ENCODE data around the gene JAML.

JAML gene

DNA sequence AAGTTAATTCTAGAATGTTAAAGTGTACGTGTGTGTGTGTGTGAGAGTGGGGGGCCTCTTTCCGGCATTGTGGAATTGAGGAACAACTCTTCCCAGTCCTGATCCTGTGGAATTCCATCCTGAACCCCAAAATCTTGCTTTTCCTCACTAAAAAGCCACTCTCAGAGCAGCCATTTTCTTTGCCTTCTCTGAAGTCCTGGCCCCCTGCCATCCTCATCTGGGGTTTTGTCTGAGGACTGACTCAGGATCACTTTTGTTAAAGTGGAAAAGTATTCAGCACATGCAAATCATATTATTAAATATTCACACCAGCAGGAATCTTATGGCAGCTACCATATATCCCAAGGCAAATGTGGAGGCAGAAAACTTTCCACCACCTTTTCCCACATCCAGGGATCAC is 76.0 kb downstream of the JAML start:
- TF ChIP-seq, protein P1, sequence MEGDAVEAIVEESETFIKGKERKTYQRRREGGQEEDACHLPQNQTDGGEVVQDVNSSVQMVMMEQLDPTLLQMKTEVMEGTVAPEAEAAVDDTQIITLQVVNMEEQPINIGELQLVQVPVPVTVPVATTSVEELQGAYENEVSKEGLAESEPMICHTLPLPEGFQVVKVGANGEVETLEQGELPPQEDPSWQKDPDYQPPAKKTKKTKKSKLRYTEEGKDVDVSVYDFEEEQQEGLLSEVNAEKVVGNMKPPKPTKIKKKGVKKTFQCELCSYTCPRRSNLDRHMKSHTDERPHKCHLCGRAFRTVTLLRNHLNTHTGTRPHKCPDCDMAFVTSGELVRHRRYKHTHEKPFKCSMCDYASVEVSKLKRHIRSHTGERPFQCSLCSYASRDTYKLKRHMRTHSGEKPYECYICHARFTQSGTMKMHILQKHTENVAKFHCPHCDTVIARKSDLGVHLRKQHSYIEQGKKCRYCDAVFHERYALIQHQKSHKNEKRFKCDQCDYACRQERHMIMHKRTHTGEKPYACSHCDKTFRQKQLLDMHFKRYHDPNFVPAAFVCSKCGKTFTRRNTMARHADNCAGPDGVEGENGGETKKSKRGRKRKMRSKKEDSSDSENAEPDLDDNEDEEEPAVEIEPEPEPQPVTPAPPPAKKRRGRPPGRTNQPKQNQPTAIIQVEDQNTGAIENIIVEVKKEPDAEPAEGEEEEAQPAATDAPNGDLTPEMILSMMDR (IDR thresholded peaks at IDR 0.05) = no peak
- H3K4me3 ChIP-seq (ENCODE audit: low read depth, low read length) = no peak overlapping the region
- no peaks in the 10 kb centered on the region for H3K9me3 ChIP-seq (ENCODE audit: control insufficient read depth, low read length)
- H3K4me2 ChIP-seq (ENCODE audit: low read length) = no peak overlapping the region
- H3K36me3 ChIP-seq (ENCODE audit: control insufficient read depth, insufficient read depth, low read length) = no peaks in the 10 kb centered on the region
- H3K9ac ChIP-seq = no peak overlapping the region
- H2AFZ ChIP-seq = no peak overlapping the region
- no peaks in the 10 kb centered on the region for H3K79me2 ChIP-seq
- no peaks in the 10 kb centered on the region for H3K27me3 ChIP-seq (ENCODE audit: control insufficient read depth, insufficient read depth, low read length)
- H3K27ac ChIP-seq = no peak overlapping the region
- no peaks in the 10 kb centered on the region for H3K4me1 ChIP-seq

DNA sequence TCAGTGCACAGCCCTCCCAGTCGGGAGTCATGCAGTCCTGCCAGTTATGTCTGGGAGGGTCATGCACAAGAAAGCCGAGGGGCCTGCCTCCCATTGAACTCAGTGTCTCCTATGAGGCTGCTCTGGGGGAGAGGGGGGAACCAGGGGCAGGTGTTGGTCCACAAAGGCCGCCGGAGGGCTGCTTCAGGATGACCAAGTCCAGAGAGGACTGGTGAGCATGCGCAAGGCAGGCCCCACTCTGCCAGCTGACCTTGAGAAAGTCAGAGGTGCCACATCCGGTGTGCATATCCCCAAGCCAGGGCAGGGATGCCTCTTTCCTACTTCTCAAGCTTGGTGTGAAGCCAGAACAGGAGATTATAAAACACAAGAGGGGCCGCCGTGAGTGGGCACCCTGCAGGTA is 76.6 kb downstream of the JAML start:
- no peaks in the 10 kb centered on the region for H3K36me3 ChIP-seq (ENCODE audit: control insufficient read depth, insufficient read depth, low read length)
- no peaks in the 10 kb centered on the region for H3K79me2 ChIP-seq
- no peaks in the 10 kb centered on the region for H3K4me1 ChIP-seq
- H3K27me3 ChIP-seq (ENCODE audit: control insufficient read depth, insufficient read depth, low read length) = no peaks in the 10 kb centered on the region
- H3K4me3 ChIP-seq (ENCODE audit: low read depth, low read length) = no peak overlapping the region
- H3K9me3 ChIP-seq (ENCODE audit: control insufficient read depth, low read length) = no peaks in the 10 kb centered on the region
- H2AFZ ChIP-seq = no peak overlapping the region
- H3K9ac ChIP-seq = no peak overlapping the region
- H3K27ac ChIP-seq = no peak overlapping the region
- TF ChIP-seq, protein P1 (IDR thresholded peaks at IDR 0.05) = no peak
- no peak overlapping the region for H3K4me2 ChIP-seq (ENCODE audit: low read length)

DNA sequence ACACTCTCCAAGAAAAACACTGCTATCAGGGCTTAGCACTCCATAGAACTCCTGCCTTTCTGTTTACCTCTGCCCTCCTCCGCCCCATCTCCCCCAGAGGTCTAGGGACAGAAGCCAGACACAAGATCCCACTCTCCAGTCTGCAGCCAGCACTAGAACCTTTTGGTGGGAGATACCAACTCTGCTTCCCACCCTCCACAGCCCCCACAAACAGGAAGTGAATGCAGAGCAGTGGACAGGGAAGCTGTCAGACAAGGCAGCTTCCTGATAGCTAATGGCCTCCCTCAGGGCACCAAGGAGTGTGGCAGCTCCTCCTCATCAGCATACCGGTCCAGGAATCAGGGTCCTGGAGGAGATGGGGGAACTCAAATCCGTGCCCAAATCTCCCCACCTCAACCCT is 77.3 kb downstream of the JAML start:
- no peak overlapping the region for H3K27ac ChIP-seq
- H3K27me3 ChIP-seq (ENCODE audit: control insufficient read depth, insufficient read depth, low read length) = no peaks in the 10 kb centered on the region
- H3K79me2 ChIP-seq = no peaks in the 10 kb centered on the region

DNA sequence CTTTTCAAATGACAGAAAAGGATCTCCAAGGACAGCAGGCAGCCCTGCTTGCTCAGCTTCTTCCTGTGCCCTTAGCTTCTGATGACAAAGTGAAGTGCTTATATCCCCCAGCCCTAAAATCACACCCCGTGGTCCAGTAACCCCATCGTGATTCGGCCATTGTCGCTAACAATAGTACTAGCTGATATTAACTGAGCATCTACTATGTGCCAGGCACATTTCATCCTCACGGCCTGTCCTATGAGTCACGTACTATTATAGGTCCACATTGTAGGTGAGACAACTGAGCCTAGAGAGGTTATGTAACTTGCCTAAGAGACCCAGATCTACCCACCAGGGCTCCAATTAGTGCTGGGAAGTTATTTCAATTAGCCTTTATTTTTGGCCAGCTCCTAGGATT is 78.3 kb downstream of the JAML start:
- Histone ChIP-seq H2AFZ (no peak overlapping the region), H3K9ac (no peak overlapping the region), H3K27me3 (ENCODE audit: control insufficient read depth, insufficient read depth, low read length) (no peaks in the 10 kb centered on the region), H3K4me3 (ENCODE audit: low read depth, low read length) (no peak overlapping the region), H3K4me2 (ENCODE audit: low read length) (no peak overlapping the region), H3K36me3 (ENCODE audit: control insufficient read depth, insufficient read depth, low read length) (no peaks in the 10 kb centered on the region), H3K27ac (no peak overlapping the region), H3K79me2 (no peaks in the 10 kb centered on the region), H3K9me3 (ENCODE audit: control insufficient read depth, low read length) (no peaks in the 10 kb centered on the region), H3K4me1 (no peaks in the 10 kb centered on the region)
- TF ChIP-seq, protein P1 (IDR thresholded peaks at IDR 0.05) = no peak

More for the DNA sequence above, 77.3 kb downstream of the JAML start:
- H3K9me3 ChIP-seq (ENCODE audit: control insufficient read depth, low read length) = no peaks in the 10 kb centered on the region
- H3K36me3 ChIP-seq (ENCODE audit: control insufficient read depth, insufficient read depth, low read length) = no peaks in the 10 kb centered on the region
- no peak overlapping the region for H3K4me3 ChIP-seq (ENCODE audit: low read depth, low read length)
- TF ChIP-seq, protein P1 (IDR thresholded peaks at IDR 0.05) = no peak
- H3K9ac ChIP-seq = no peak overlapping the region
- no peak overlapping the region for H2AFZ ChIP-seq
- no peak overlapping the region for H3K4me2 ChIP-seq (ENCODE audit: low read length)
- H3K4me1 ChIP-seq = no peaks in the 10 kb centered on the region
